Measurements from ENCODE around the gene PRSS2. TPM values are rescaled to one million over a fixed set of nuclear protein-coding genes. Genes with fewer than 3 reads are reported as not detected.

Gene PRSS2
- total RNA-seq, 1 donor from 2014 or later: not detected

GRCh38 chr7:142817506-142817905, 46.7 kb downstream of the PRSS2 start:
- peaks cover 15% of the 10 kb centered on the region for H3K27me3 Mint-ChIP-seq (ENCODE audit: low read depth)
- no peak for TF ChIP-seq CTCF (IDR thresholded peaks at IDR 0.05; ENCODE audit: unreplicated experiment)
- H3K36me3 Mint-ChIP-seq: no peaks in the 10 kb centered on the region
- H3K9me3 Mint-ChIP-seq: peaks cover 22% of the 10 kb centered on the region
- peaks cover 13% of the 10 kb centered on the region for H3K4me1 Mint-ChIP-seq
- no peak for DNase-seq (ENCODE audit: low spot score in 2 of 2, unreplicated experiment in 2 of 2)
- no peak overlapping the region for H3K27ac Mint-ChIP-seq
- H3K4me3 Mint-ChIP-seq: no peak overlapping the region

GRCh38 chr7:142819530-142819929, 48.8 kb downstream of the PRSS2 start:
- Mint-ChIP-seq H3K27ac (no peak overlapping the region), H3K27me3 (ENCODE audit: low read depth) (peaks cover 6% of the 10 kb centered on the region), H3K36me3 (peaks cover 2% of the 10 kb centered on the region), H3K9me3 (peaks cover 31% of the 10 kb centered on the region), H3K4me3 (no peak overlapping the region), H3K4me1 (no peaks in the 10 kb centered on the region)
- no peak for DNase-seq (ENCODE audit: low spot score in 2 of 2, unreplicated experiment in 2 of 2)
- TF ChIP-seq CTCF (IDR thresholded peaks at IDR 0.05; ENCODE audit: unreplicated experiment): no peak

GRCh38 chr7:142822714-142823113, 51.9 kb downstream of the PRSS2 start:
- no peak overlapping the region for H3K27ac Mint-ChIP-seq
- H3K4me1 Mint-ChIP-seq: no peaks in the 10 kb centered on the region
- peaks cover 2% of the 10 kb centered on the region for H3K27me3 Mint-ChIP-seq (ENCODE audit: low read depth)
- H3K4me3 Mint-ChIP-seq: no peak overlapping the region
- peaks cover 2% of the 10 kb centered on the region for H3K36me3 Mint-ChIP-seq
- no peak for DNase-seq (ENCODE audit: low spot score in 2 of 2, unreplicated experiment in 2 of 2)
- no peak for TF ChIP-seq CTCF (IDR thresholded peaks at IDR 0.05; ENCODE audit: unreplicated experiment)
- peaks cover 41% of the 10 kb centered on the region for H3K9me3 Mint-ChIP-seq

Other genes with a start within 250 kb of the PRSS2 start
- gene PRSS1, start 21.5 kb upstream of the PRSS2 start, total RNA-seq: not detected in 3 replicates
- 28.0 to 30.9 TPM (median 28.9 TPM) in 3 replicates for gene EPHB6, start 84.1 kb downstream of the PRSS2 start, total RNA-seq
- 4.2 to 5.7 TPM (median 5.6 TPM) in 3 replicates for gene TRPV6, start 114.8 kb downstream of the PRSS2 start, total RNA-seq
- gene TRPV5, start 162.8 kb downstream of the PRSS2 start, total RNA-seq: 0.18 to 0.56 TPM (median 0.29 TPM) in 3 replicates
- not detected in 3 replicates for gene LLCFC1, start 168.5 kb downstream of the PRSS2 start, total RNA-seq
- gene KEL, start 191.4 kb downstream of the PRSS2 start, total RNA-seq: 1.9 to 4.2 TPM (median 2.3 TPM) in 3 replicates

Data from mesothelial cell of epicardium (in vitro differentiated cells).